HCT116 (cell line): Measurements from ENCODE around the gene RMDN2. TPM values are rescaled to one million over a fixed set of nuclear protein-coding genes. Genes with fewer than 3 reads are reported as not detected.

Experiments
- ATAC-seq: fragments of 200-7000 bp; cut with Tn5 transposase; 2 replicates; pipeline ENCODE4 v1.9.1; 2020; ENCODE audit warnings: mild to moderate bottlenecking, moderate library complexity
- Bru-seq: library from RNA; stranded (reverse); fragments of 400-500 nt; gene quantifications from one replicate; lab custom pipeline; 2021; lab: Mats Ljungman, UMichigan
- BruChase-seq, 2 experiments: library from RNA; stranded (reverse); fragments of 400-500 nt; gene quantifications; one replicate each; lab custom pipeline; 2021; lab: Mats Ljungman, UMichigan
- BruUV-seq: library from RNA; stranded (reverse); fragments of 400-500 nt; replicated peaks from 2 replicates; lab custom pipeline; 2021; lab: Mats Ljungman, UMichigan
- CTCF ChIA-PET: fragments of 300-600 bp; sonication (Branson Sonifier 250); formaldehyde crosslinking; loops from one replicate; lab custom pipeline; 2021; ENCODE audit warnings: antibody characterized with exemption; lab: Charles Lee
- POLR2A ChIA-PET: fragments of 300-600, 350-600 bp; sonication (Branson Sonifier 250); formaldehyde crosslinking; loops from one replicate; lab custom pipeline; 2021; ENCODE audit warnings: antibody characterized with exemption; lab: Charles Lee
- RAD21 ChIA-PET, 2 experiments: fragments of 300-600 bp; sonication (Branson Sonifier 250); formaldehyde crosslinking; loops; one replicate each; lab custom pipeline; 2023; ENCODE audit warnings: low total read pairs in 2 of 2; ENCODE audit not compliant: uncharacterized antibody in 2 of 2, unreplicated experiment in 2 of 2, low non-redundant PET in 1 of 2; lab: Charles Lee
- DNase-seq: peaks from one replicate; pipeline ENCODE4 v3.0.0-alpha.2; 2010; ENCODE audit warnings: low read depth, low spot score
- H2AFZ ChIP-seq: fragments of 200-600 bp; shearing (Covaris generic), sonication (generic); 2 replicates; pipeline ENCODE4 v1.6.1; 2017; ENCODE audit warnings: low read depth, mixed run types, mixed read lengths, antibody characterized with exemption, low read length; ENCODE audit not compliant: poor library complexity, severe bottlenecking
- H3K27ac ChIP-seq: 2 replicates; pipeline ENCODE4 v1.5.1; 2012; ENCODE audit warnings: low read depth, low read length
- H3K27me3 ChIP-seq: fragments of 200-600 bp; sonication (generic); 2 replicates; pipeline ENCODE4 v1.6.1; 2016; ENCODE audit warnings: mixed run types, low read length, mixed read lengths; ENCODE audit not compliant: insufficient read depth
- H3K36me3 ChIP-seq, 2 experiments: fragments of 200-500 bp in 1 of 2; fragments of 200-600 bp in 1 of 2; sonication (Bioruptor generic) in 1 of 2; sonication (generic) in 1 of 2; 2 replicates each; pipeline versions ENCODE4 v1.5.1 to v1.6.1; 2014 to 2016; ENCODE audit warnings: low read length in 2 of 2, inconsistent platforms in 1 of 2, mixed read lengths in 1 of 2, mixed run types in 1 of 2; ENCODE audit not compliant: insufficient read depth in 2 of 2, control insufficient read depth in 1 of 2
- H3K4me1 ChIP-seq, 2 experiments: fragments of 200-600 bp in 1 of 2; sonication (generic) in 1 of 2; 2 replicates each; pipeline versions ENCODE4 v1.5.1 to v1.6.1; 2012 to 2017; ENCODE audit warnings: low read length in 2 of 2, inconsistent platforms in 1 of 2, mild to moderate bottlenecking in 1 of 2, mixed read lengths in 1 of 2, mixed run types in 1 of 2, moderate library complexity in 1 of 2; ENCODE audit not compliant: insufficient read depth in 2 of 2, control insufficient read depth in 1 of 2
- H3K4me2 ChIP-seq: fragments of 200-600 bp; sonication (generic); 2 replicates; pipeline ENCODE4 v1.6.1; 2017; ENCODE audit warnings: mixed run types, low read length, mixed read lengths
- H3K4me3 ChIP-seq, 2 experiments: fragments of 200-600 bp in 1 of 2; sonication (generic) in 1 of 2; replicated peaks in 1 of 2; 2 replicates each; pipeline ENCODE4 v1.5.1; 2011 to 2016; ENCODE audit warnings: low read length in 2 of 2, control low read depth in 1 of 2, low read depth in 1 of 2, mild to moderate bottlenecking in 1 of 2, mixed read lengths in 1 of 2, mixed run types in 1 of 2
- H3K79me2 ChIP-seq: fragments of 200-600 bp; sonication (generic); 2 replicates; pipeline ENCODE4 v1.6.1; 2017; ENCODE audit warnings: mild to moderate bottlenecking, mixed run types, low read length, moderate library complexity, mixed read lengths; ENCODE audit not compliant: insufficient read depth
- H3K9ac ChIP-seq: fragments of 200-600 bp; sonication (generic); 2 replicates; pipeline ENCODE4 v1.6.1; 2016; ENCODE audit warnings: low read length, mixed read lengths
- H3K9me2 ChIP-seq: fragments of 200-600 bp; sonication (generic), shearing (Covaris generic); 2 replicates; pipeline ENCODE4 v1.6.1; 2017; ENCODE audit warnings: mixed run types, mild to moderate bottlenecking, moderate library complexity; ENCODE audit not compliant: insufficient read depth
- H3K9me3 ChIP-seq, 2 experiments: fragments of 200-500 bp in 1 of 2; fragments of 200-600 bp in 1 of 2; sonication (Bioruptor generic) in 1 of 2; sonication (generic) in 1 of 2; 2 replicates each; pipeline ENCODE4 v1.6.1; 2014 to 2017; ENCODE audit warnings: low read length in 2 of 2, mixed read lengths in 2 of 2, inconsistent platforms in 1 of 2, low read depth in 1 of 2, mild to moderate bottlenecking in 1 of 2, mixed run types in 1 of 2, moderate library complexity in 1 of 2; ENCODE audit not compliant: control insufficient read depth in 1 of 2, insufficient read depth in 1 of 2
- H4K20me1 ChIP-seq: fragments of 200-600 bp; sonication (generic), shearing (Covaris generic); 2 replicates; pipeline ENCODE4 v1.6.1; 2017; ENCODE audit warnings: mixed run types, mild to moderate bottlenecking, moderate library complexity; ENCODE audit not compliant: insufficient read depth
- CBX3 ChIP-seq: IDR thresholded peaks from 2 replicates; pipeline ENCODE4 v1.6.1; 2012; ENCODE audit warnings: low read depth
- EGR1 ChIP-seq: IDR thresholded peaks from 2 replicates; pipeline ENCODE4 v1.6.1; 2012; ENCODE audit warnings: low read depth
- ELF1 ChIP-seq: IDR thresholded peaks from 2 replicates; pipeline ENCODE4 v1.6.1; 2012; ENCODE audit warnings: low read depth, borderline replicate concordance
- EZH2 ChIP-seq: fragments of 200-600 bp; sonication (generic); IDR thresholded peaks from 2 replicates; pipeline ENCODE4 v1.6.1; 2017; ENCODE audit warnings: antibody characterized with exemption, mixed run types
- JUND ChIP-seq: IDR thresholded peaks from 2 replicates; pipeline ENCODE4 v1.6.1; 2012
- POLR2A ChIP-seq: IDR thresholded peaks from 2 replicates; pipeline ENCODE4 v1.7.0; 2011; ENCODE audit warnings: borderline replicate concordance; ENCODE audit not compliant: insufficient read depth, insufficient read length; ENCODE audit errors: extremely low read depth
- POLR2AphosphoS5 ChIP-seq: IDR thresholded peaks from 2 replicates; pipeline ENCODE4 v1.6.1; 2011; ENCODE audit warnings: mild to moderate bottlenecking, low read depth, low read length, moderate library complexity
- SIN3A ChIP-seq: IDR thresholded peaks from 2 replicates; pipeline ENCODE4 v1.6.1; 2012; ENCODE audit warnings: low read depth
- SRF ChIP-seq: IDR thresholded peaks from 2 replicates; pipeline ENCODE4 v1.6.1; 2012; ENCODE audit warnings: low read depth
- YY1 ChIP-seq: IDR thresholded peaks from 2 replicates; pipeline ENCODE4 v1.6.1; 2011; ENCODE audit warnings: low read length, low read depth, moderate library complexity, mild to moderate bottlenecking; ENCODE audit not compliant: insufficient replicate concordance; ENCODE audit errors: extremely low read depth
- ZFX ChIP-seq: fragments of 450-650 bp; IDR thresholded peaks from 2 replicates; pipeline ENCODE4 v1.6.1; 2017
- intact Hi-C: fragments of 100-400 bp; cut with micrococcal nuclease; formaldehyde crosslinking; loops from 2 replicates; pipeline ENCODE4 v1.10.0; 2022
- long read RNA-seq: library from polyadenylated mRNA; unstranded; transcript quantifications from one replicate; pipeline ENCODE4 v2.0.0, GENCODE V29; 2021; ENCODE audit not compliant: unreplicated experiment
- polyA plus RNA-seq: library from polyadenylated mRNA; unstranded; fragments of >200 nt; gene quantifications from 2 replicates; pipeline ENCODE4 v1.2.1, GENCODE V29; 2012; ENCODE audit warnings: missing spikeins
- total RNA-seq: library from RNA; stranded (reverse); gene quantifications from one replicate; pipeline ENCODE4 v1.2.1, GENCODE V29; 2021; ENCODE audit not compliant: unreplicated experiment
- TF ChIP-seq, protein P1 (sequence below): IDR thresholded peaks from 2 replicates; pipeline ENCODE4 v1.6.1; 2012
- TF ChIP-seq, protein P2 (sequence below): IDR thresholded peaks from 2 replicates; pipeline ENCODE4 v1.6.1; 2011; ENCODE audit warnings: mild to moderate bottlenecking, low read length, moderate library complexity; ENCODE audit not compliant: insufficient replicate concordance; ENCODE audit errors: extremely low read depth

The RMDN2 gene, protein sequence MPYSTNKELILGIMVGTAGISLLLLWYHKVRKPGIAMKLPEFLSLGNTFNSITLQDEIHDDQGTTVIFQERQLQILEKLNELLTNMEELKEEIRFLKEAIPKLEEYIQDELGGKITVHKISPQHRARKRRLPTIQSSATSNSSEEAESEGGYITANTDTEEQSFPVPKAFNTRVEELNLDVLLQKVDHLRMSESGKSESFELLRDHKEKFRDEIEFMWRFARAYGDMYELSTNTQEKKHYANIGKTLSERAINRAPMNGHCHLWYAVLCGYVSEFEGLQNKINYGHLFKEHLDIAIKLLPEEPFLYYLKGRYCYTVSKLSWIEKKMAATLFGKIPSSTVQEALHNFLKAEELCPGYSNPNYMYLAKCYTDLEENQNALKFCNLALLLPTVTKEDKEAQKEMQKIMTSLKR
- total RNA-seq: 4.5 TPM
- 0.41 and 1.4 TPM in 2 replicates for polyA plus RNA-seq
- percentile 49 among the genes with signal in this experiment for Bru-seq, nascent RNA
- BruChase-seq, experiment 1, labeled RNA remaining after a 6-hour chase: percentile 35 among the genes with signal in this experiment
- BruChase-seq, experiment 2, labeled RNA remaining after a 2-hour chase: percentile 45 among the genes with signal in this experiment
- long read RNA-seq, partial matches to known transcripts: 1 of 8 reads
- long read RNA-seq, other reads (novel, unspliced or antisense): 6 of 8 reads

DNA sequence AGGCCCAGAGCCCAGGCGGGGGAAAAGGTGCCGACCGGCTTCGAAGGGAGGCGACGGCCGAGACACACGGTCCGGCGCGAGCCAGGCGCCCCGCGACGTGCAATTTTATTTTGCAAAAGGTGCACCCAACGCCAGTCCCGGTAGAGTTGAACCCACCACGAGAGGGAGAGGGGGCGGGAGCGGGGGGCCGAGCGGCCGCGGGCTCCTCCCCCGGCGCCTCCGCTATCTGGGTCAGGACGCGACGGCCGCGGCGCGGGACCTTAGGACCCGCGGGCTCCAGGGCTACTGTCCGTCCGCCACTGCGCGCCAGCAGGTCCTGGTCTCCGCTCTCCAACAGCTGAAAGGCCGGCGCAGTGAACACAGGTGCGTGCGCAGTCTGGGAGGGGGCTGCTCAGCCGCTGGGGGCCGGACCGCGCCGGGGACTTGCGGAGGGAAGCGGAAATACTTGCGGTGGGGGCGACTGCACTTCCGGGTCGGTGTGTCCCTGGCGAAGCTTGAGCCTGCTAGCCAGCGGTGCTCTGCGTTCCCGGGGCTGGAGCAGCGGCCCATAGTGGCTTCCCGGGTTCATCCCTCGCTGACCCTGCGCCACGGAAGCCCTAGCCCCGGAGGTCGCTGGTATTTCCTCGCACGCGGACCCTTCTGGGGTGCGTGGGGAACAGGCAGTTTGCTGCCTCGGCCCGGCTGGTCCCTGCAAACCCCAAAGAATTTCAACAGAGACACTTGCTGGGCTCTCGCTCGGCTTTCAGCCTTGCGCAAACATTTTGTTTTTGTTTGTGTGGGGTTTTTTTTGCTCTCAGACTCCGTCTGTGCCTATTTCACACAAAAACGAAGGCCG is at the start of gene RMDN2:
TSS of gene RMDN2 (plus strand) at position 225 of the 835 bp plus-strand sequence. CDS start 3,991 bp downstream, outside the sequence.
- POLR2A ChIA-PET: no interaction called here
- H3K4me3 ChIP-seq: peak within 1 kb of the TSS; percentile 61 to 68
- peak; percentile 74 for TF ChIP-seq ELF1
- TF ChIP-seq POLR2A: peak; percentile 67
- peak; percentile 57; the same call in 1 of the 2 replicates for TF ChIP-seq ZFX
- no peak for TF ChIP-seq EZH2
- peak; percentile 85 for TF ChIP-seq SIN3A
- TF ChIP-seq, protein P1, sequence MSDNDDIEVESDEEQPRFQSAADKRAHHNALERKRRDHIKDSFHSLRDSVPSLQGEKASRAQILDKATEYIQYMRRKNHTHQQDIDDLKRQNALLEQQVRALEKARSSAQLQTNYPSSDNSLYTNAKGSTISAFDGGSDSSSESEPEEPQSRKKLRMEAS: peak; percentile 79
- TF ChIP-seq CBX3: peak; percentile 83; the same call in 1 of the 2 replicates
- TF ChIP-seq EGR1: peak; percentile 75
- TF ChIP-seq SRF: no peak
- no peak for TF ChIP-seq JUND
- TF ChIP-seq POLR2AphosphoS5: peak; percentile 97
- TF ChIP-seq, protein P2, sequence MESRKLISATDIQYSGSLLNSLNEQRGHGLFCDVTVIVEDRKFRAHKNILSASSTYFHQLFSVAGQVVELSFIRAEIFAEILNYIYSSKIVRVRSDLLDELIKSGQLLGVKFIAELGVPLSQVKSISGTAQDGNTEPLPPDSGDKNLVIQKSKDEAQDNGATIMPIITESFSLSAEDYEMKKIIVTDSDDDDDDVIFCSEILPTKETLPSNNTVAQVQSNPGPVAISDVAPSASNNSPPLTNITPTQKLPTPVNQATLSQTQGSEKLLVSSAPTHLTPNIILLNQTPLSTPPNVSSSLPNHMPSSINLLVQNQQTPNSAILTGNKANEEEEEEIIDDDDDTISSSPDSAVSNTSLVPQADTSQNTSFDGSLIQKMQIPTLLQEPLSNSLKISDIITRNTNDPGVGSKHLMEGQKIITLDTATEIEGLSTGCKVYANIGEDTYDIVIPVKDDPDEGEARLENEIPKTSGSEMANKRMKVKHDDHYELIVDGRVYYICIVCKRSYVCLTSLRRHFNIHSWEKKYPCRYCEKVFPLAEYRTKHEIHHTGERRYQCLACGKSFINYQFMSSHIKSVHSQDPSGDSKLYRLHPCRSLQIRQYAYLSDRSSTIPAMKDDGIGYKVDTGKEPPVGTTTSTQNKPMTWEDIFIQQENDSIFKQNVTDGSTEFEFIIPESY: peak; percentile 25
- TF ChIP-seq YY1: no peak
- TF ChIP-seq, all 23 proteins: peak for 9
- Histone ChIP-seq H3K9ac (peak within 1 kb of the TSS; percentile 69), H3K27me3 (no peaks in the 10 kb centered on the region), H4K20me1 (no peaks in the 10 kb centered on the region), H3K27ac (peak within 1 kb of the TSS; percentile 60), H3K79me2 (no peaks in the 10 kb centered on the region), H3K9me2 (no peaks in the 10 kb centered on the region), H3K36me3 (no peaks in the 10 kb centered on the region), H3K4me1 (peaks cover 0 to 6% of the 10 kb centered on the region in 2 experiments; a peak in 2 of 4 replicates), H3K4me2 (peak within 1 kb of the TSS; percentile 82), H3K9me3 (no peaks in the 10 kb centered on the region), H2AFZ (peak within 1 kb of the TSS; percentile 6)
- RAD21 ChIA-PET: no interaction called here
- CTCF ChIA-PET: interaction anchor here (1.2 kb wide), 2 partner anchors 57 to 349 kb away, joined by 3 to 5 read pairs; no protein-coding TSS in a partner anchor
- DNase-seq (peak; percentile 81), ATAC-seq (peak; percentile 92)
- intact Hi-C loops: loop anchor here (1.0 kb wide), 1 partner anchor 349 kb away; no protein-coding TSS in a partner anchor
- no TSS peak for BruUV-seq
